Fibroblast of pulmonary artery (primary cell): ENCODE results near the gene CSNK2A2.
A peak's percentile ranks its signal among the peaks of the same experiment; 100 is the strongest.

Experiments
- DNase-seq: peaks from one replicate; pipeline ENCODE4 v3.0.0-alpha.2; 2010; ENCODE audit warnings: low read depth
- H3K4me3 ChIP-seq: replicated peaks from 2 replicates; pipeline ENCODE4 v1.5.1; 2011; ENCODE audit warnings: low read depth, mild to moderate bottlenecking, control low read depth, low read length, moderate library complexity
- CTCF ChIP-seq: IDR thresholded peaks from 2 replicates; pipeline ENCODE4 v1.5.1; 2011; ENCODE audit warnings: mild to moderate bottlenecking, control low read depth, low read length, inconsistent platforms; ENCODE audit errors: missing control alignments

CSNK2A2 gene

GRCh38 chr16:58200004-58200797 lies 2.3 kb upstream of the CSNK2A2 start:
- DNase-seq: no peak
- no peak for TF ChIP-seq CTCF

GRCh38 chr16:58198803-58199411 lies 1.0 kb upstream of the CSNK2A2 start:
- DNase-seq: no peak
- no peak for TF ChIP-seq CTCF
- H3K4me3 ChIP-seq: no peak overlapping the region

More at GRCh38 chr16:58200004-58200797, 2.3 kb upstream of the CSNK2A2 start:
- H3K4me3 ChIP-seq: no peak overlapping the region

- DNase-seq: no peak
- no peak for TF ChIP-seq CTCF
- H3K4me3 ChIP-seq: peak overlapping the region; percentile 82
Measured at GRCh38 chr16:58197314-58198012, 443 bp downstream of the CSNK2A2 start.

- H3K4me3 ChIP-seq: peak overlapping the region; percentile 82
- TF ChIP-seq CTCF: no peak
- peak; percentile 35 for DNase-seq
Measured at GRCh38 chr16:58196898-58197313, 1.0 kb downstream of the CSNK2A2 start.

- no peak for TF ChIP-seq CTCF
- DNase-seq: no peak
- H3K4me3 ChIP-seq: no peak overlapping the region
Measured at GRCh38 chr16:58195771-58196170, 2.1 kb downstream of the CSNK2A2 start.

GRCh38 chr16:58195344-58195743 lies 2.6 kb downstream of the CSNK2A2 start:
- TF ChIP-seq CTCF: no peak
- no peak overlapping the region for H3K4me3 ChIP-seq
- DNase-seq: no peak
